GM23338 (cell line): ENCODE results near the gene CDYL. TPM values are rescaled to one million over a fixed set of nuclear protein-coding genes. Genes with fewer than 3 reads are reported as not detected.
A peak's percentile ranks its signal among the peaks of the same experiment; 100 is the strongest.

Experiments
- ATAC-seq: fragments of 200-7000 bp; cut with Tn5 transposase; 3 replicates; pipeline ENCODE4 v1.9.1; 2020
- DNase-seq: peaks from one replicate; pipeline ENCODE4 v3.0.0-alpha.2; 2015; ENCODE audit warnings: low spot score
- H2AFZ ChIP-seq: fragments of 200-600 bp; sonication (generic); 2 replicates; pipeline ENCODE4 v1.8.0; 2016; ENCODE audit warnings: antibody characterized with exemption, mild to moderate bottlenecking, moderate library complexity
- H3F3A ChIP-seq: fragments of 200-600 bp; sonication (generic); replicated peaks from 2 replicates; pipeline ENCODE4 v1.8.0; 2017; ENCODE audit warnings: antibody characterized with exemption, mixed run types, low read depth
- H3K27ac ChIP-seq: fragments of 200-600 bp; sonication (generic); 2 replicates; pipeline ENCODE4 v1.6.1; 2016; ENCODE audit warnings: low read depth
- H3K27me3 ChIP-seq: fragments of 200-600 bp; sonication (generic); 2 replicates; pipeline ENCODE4 v1.8.0; 2016; ENCODE audit warnings: mild to moderate bottlenecking, mixed run types, moderate library complexity; ENCODE audit not compliant: insufficient read depth
- H3K36me3 ChIP-seq: fragments of 200-600 bp; sonication (generic); 2 replicates; pipeline ENCODE4 v1.8.0; 2016; ENCODE audit warnings: mild to moderate bottlenecking; ENCODE audit not compliant: insufficient read depth
- H3K4me1 ChIP-seq: fragments of 200-600 bp; sonication (generic); 2 replicates; pipeline ENCODE4 v1.8.0; 2016; ENCODE audit warnings: mild to moderate bottlenecking, moderate library complexity; ENCODE audit not compliant: insufficient read depth
- H3K4me2 ChIP-seq: fragments of 200-600 bp; sonication (generic); 2 replicates; pipeline ENCODE4 v1.7.1; 2017; ENCODE audit warnings: mixed run types
- H3K4me3 ChIP-seq: fragments of 200-600 bp; sonication (generic); 2 replicates; pipeline ENCODE4 v1.6.1; 2016; ENCODE audit warnings: mixed run types
- H3K79me2 ChIP-seq: fragments of 200-600 bp; sonication (generic); replicated peaks from 2 replicates; pipeline ENCODE4 v1.8.0; 2017; ENCODE audit warnings: mild to moderate bottlenecking; ENCODE audit not compliant: insufficient read depth
- H3K9me2 ChIP-seq: fragments of 200-600 bp; sonication (generic); 2 replicates; pipeline ENCODE4 v1.8.0; 2017; ENCODE audit not compliant: insufficient read depth
- H4K20me1 ChIP-seq: fragments of 200-600 bp; sonication (generic); replicated peaks from 2 replicates; pipeline ENCODE4 v1.8.0; 2017; ENCODE audit warnings: mild to moderate bottlenecking; ENCODE audit not compliant: insufficient read depth
- H3K27ac Mint-ChIP-seq: 2 replicates; pipeline ENCODE4 v1.8.0; 2020; ENCODE audit warnings: inconsistent platforms, mild to moderate bottlenecking, moderate library complexity, mixed read lengths
- H3K27me3 Mint-ChIP-seq: 3 replicates; pipeline ENCODE4 v1.8.0; 2022; ENCODE audit warnings: low read depth, mild to moderate bottlenecking, moderate library complexity, mixed read lengths, inconsistent platforms; ENCODE audit not compliant: insufficient read depth, poor library complexity
- H3K36me3 Mint-ChIP-seq: 3 replicates; pipeline ENCODE4 v1.8.0; 2021; ENCODE audit warnings: low read depth, mild to moderate bottlenecking, inconsistent platforms, moderate library complexity, mixed read lengths
- H3K4me1 Mint-ChIP-seq: 3 replicates; pipeline ENCODE4 v1.8.0; 2020; ENCODE audit warnings: mild to moderate bottlenecking, inconsistent platforms, mixed read lengths
- H3K4me3 Mint-ChIP-seq: 3 replicates; pipeline ENCODE4 v1.8.0; 2021; ENCODE audit warnings: moderate library complexity, mild to moderate bottlenecking, inconsistent platforms, mixed read lengths
- H3K9me3 Mint-ChIP-seq: 3 replicates; pipeline ENCODE4 v1.8.0; 2020; ENCODE audit warnings: moderate library complexity, mild to moderate bottlenecking, inconsistent platforms, mixed read lengths
- CREB1 ChIP-seq: fragments of 250-450 bp; sonication (Bioruptor Pico); IDR thresholded peaks from 2 replicates; pipeline ENCODE4 v1.5.0; 2020; ENCODE audit warnings: low read depth, mild to moderate bottlenecking, moderate library complexity
- CTCF ChIP-seq, 2 experiments: fragments of 200-600 bp in 1 of 2; sonication (generic) in 1 of 2; conservative IDR thresholded peaks; 2 replicates each; pipeline versions ENCODE4 v1.5.1 to v1.6.1; 2016 to 2017; ENCODE audit warnings: antibody characterized with exemption in 2 of 2, low read depth in 2 of 2, mild to moderate bottlenecking in 2 of 2, moderate library complexity in 1 of 2
- ETS1 ChIP-seq: IDR thresholded peaks from 2 replicates; pipeline ENCODE4 v1.6.1; 2016; ENCODE audit warnings: antibody characterized with exemption
- EZH2 ChIP-seq: fragments of 200-600 bp; sonication (generic); IDR thresholded peaks from one replicate; pipeline ENCODE4 v1.8.0; 2017; ENCODE audit warnings: antibody characterized with exemption, mild to moderate bottlenecking, low read depth; ENCODE audit not compliant: unreplicated experiment
- EZH2phosphoT487 ChIP-seq: fragments of 200-600 bp; sonication (generic); IDR thresholded peaks from one replicate; pipeline ENCODE4 v1.8.1; 2018; ENCODE audit warnings: antibody characterized with exemption; ENCODE audit not compliant: unreplicated experiment
- NANOG ChIP-seq: IDR thresholded peaks from 2 replicates; pipeline ENCODE4 v1.6.1; 2016; ENCODE audit warnings: antibody characterized with exemption, borderline replicate concordance
- POLR2AphosphoS5 ChIP-seq: IDR thresholded peaks from 2 replicates; pipeline ENCODE4 v1.6.1; 2016; ENCODE audit warnings: antibody characterized with exemption, low read depth
- REST ChIP-seq: IDR thresholded peaks from one replicate; pipeline ENCODE4 v1.6.1; 2018; ENCODE audit warnings: antibody characterized with exemption; ENCODE audit not compliant: unreplicated experiment
- STAT1 ChIP-seq: IDR thresholded peaks from one replicate; pipeline ENCODE4 v1.6.1; 2016; ENCODE audit warnings: antibody characterized with exemption; ENCODE audit not compliant: unreplicated experiment
- ZNF114 ChIP-seq: fragments of 250-450 bp; sonication (Bioruptor Pico); IDR thresholded peaks from 2 replicates; pipeline ENCODE4 v1.5.0; 2020; ENCODE audit warnings: mild to moderate bottlenecking, moderate library complexity
- ZNF462 ChIP-seq: fragments of 250-450 bp; sonication (Bioruptor Pico); IDR thresholded peaks from 2 replicates; pipeline ENCODE4 v1.5.0; 2020; ENCODE audit warnings: mild to moderate bottlenecking, moderate library complexity
- polyA plus RNA-seq: library from polyadenylated mRNA; unstranded; fragments of >200 nt; fragmentation: Nextera tagmentation; extraction: Ambion mirVana; gene quantifications from 2 replicates; pipeline ENCODE4 v1.2.1, GENCODE V29; 2016
- total RNA-seq: library from RNA; depleted of rRNA; stranded (reverse); fragments of >200 nt; shearing (Covaris generic); gene quantifications from 2 replicates; pipeline ENCODE4 v1.2.3, GENCODE V29; 2014

CDYL gene
- total and polyA plus RNA-seq, 2 experiments from 2014 or later, result 67.2 to 128 TPM

- TF ChIP-seq EZH2 (no peak), STAT1 (no peak), POLR2AphosphoS5 (no peak), ETS1 (no peak), CTCF (conservative IDR thresholded peaks at IDR 0.05; ENCODE audit: low read depth in 2 of 2) (no peak), NANOG (no peak), ZNF114 (no peak), REST (no peak)
Observed at GRCh38 chr6:4818272-4818938, 42.2 kb downstream of the CDYL start (continued).

GRCh38 chr6:4819706-4820283 lies 43.6 kb downstream of the CDYL start:
- Histone ChIP-seq H3K4me1 (peaks cover 20% of the 10 kb centered on the region; the same call in 1 of the 2 replicates), H3K27ac (no peak overlapping the region), H3K79me2 (peaks cover 100% of the 10 kb centered on the region), H3K27me3 (no peaks in the 10 kb centered on the region), H3K4me3 (no peak overlapping the region), H3K4me2 (no peak overlapping the region), H3F3A (no peaks in the 10 kb centered on the region), H2AFZ (no peak overlapping the region), H3K9me2 (no peaks in the 10 kb centered on the region), H4K20me1 (peaks cover 100% of the 10 kb centered on the region), H3K36me3 (no peaks in the 10 kb centered on the region)
- H3K4me1 Mint-ChIP-seq, result peaks cover 38% of the 10 kb centered on the region
- no peaks in the 10 kb centered on the region for H3K9me3 Mint-ChIP-seq
- H3K4me3 Mint-ChIP-seq, result no peak overlapping the region
- H3K27ac Mint-ChIP-seq, result no peak overlapping the region
- ATAC-seq, result peak; percentile 83
- no peak for DNase-seq
- no peaks in the 10 kb centered on the region for H3K36me3 Mint-ChIP-seq
- peaks cover 11% of the 10 kb centered on the region for H3K27me3 Mint-ChIP-seq
- no peak for TF ChIP-seq EZH2phosphoT487
- TF ChIP-seq ZNF462 (CRISPR knock-in tag), result no peak
- no peak for TF ChIP-seq STAT1
- TF ChIP-seq CREB1 (CRISPR knock-in tag), result no peak
- TF ChIP-seq ZNF114, result no peak
